ENCODE data around the gene NUDT1.

NUDT1 gene

GRCh38 chr7:2241580-2242540 lies at the start of gene NUDT1, which contains the start of gene MRM2:
Gene NUDT1, plus strand, starts transcription at chr7:2242226. Its CDS starts 2,349 bp downstream, at chr7:2244575.
Gene MRM2, minus strand, starts transcription at chr7:2242205. Its CDS starts 36 bp downstream, at chr7:2242169.
- no peaks in the 10 kb centered on the region for H3K9me3 Mint-ChIP-seq
- peak; percentile 87 for ATAC-seq
- peaks cover 41% of the 10 kb centered on the region for H3K4me1 Mint-ChIP-seq
- peak; percentile 68 to 81 for DNase-seq
- no peaks in the 10 kb centered on the region for H3K27me3 Mint-ChIP-seq
- H3K27ac Mint-ChIP-seq = peak within 1 kb of the TSS; percentile 98
- H3K4me3 Mint-ChIP-seq = peak within 1 kb of the TSS; percentile 100

- Mint-ChIP-seq H3K9me3 (peaks cover 7 to 9% of the 10 kb centered on the region in 2 donors), H3K27me3 (no peaks in the 10 kb centered on the region), H3K4me3 (no peak overlapping the region), H3K4me1 (peaks cover 12% of the 10 kb centered on the region), H3K27ac (no peak overlapping the region)
- DNase-seq = no peak
- ATAC-seq = no peak
These were observed 49.0 kb upstream of the NUDT1 start for GRCh38 chr7:2192831-2193534.

- Mint-ChIP-seq H3K27ac (no peak overlapping the region), H3K4me1 (peaks cover 12% of the 10 kb centered on the region), H3K27me3 (no peaks in the 10 kb centered on the region), H3K9me3 (peaks cover 4 to 7% of the 10 kb centered on the region in 2 donors), H3K4me3 (no peak overlapping the region)
- DNase-seq (no peak), ATAC-seq (no peak)
These were observed 48.3 kb upstream of the NUDT1 start for GRCh38 chr7:2193575-2194305.

- no peak overlapping the region for H3K27ac Mint-ChIP-seq
- ATAC-seq (no peak), DNase-seq (no peak)
- peaks cover 0 to 7% of the 10 kb centered on the region in 2 donors for H3K9me3 Mint-ChIP-seq
- peaks cover 12% of the 10 kb centered on the region for H3K4me1 Mint-ChIP-seq
- no peak overlapping the region for H3K4me3 Mint-ChIP-seq
- no peaks in the 10 kb centered on the region for H3K27me3 Mint-ChIP-seq
These were observed 46.4 kb upstream of the NUDT1 start for GRCh38 chr7:2195400-2196246.

- Mint-ChIP-seq H3K4me1 (peaks cover 12% of the 10 kb centered on the region), H3K27me3 (no peaks in the 10 kb centered on the region), H3K4me3 (no peak overlapping the region), H3K9me3 (peaks cover 0 to 7% of the 10 kb centered on the region in 2 donors), H3K27ac (no peak overlapping the region)
- DNase-seq (no peak), ATAC-seq (no peak)
These were observed 45.3 kb upstream of the NUDT1 start for GRCh38 chr7:2196381-2197378.

- DNase-seq (no peak), ATAC-seq (no peak)
- Mint-ChIP-seq H3K27me3 (no peaks in the 10 kb centered on the region), H3K4me3 (no peak overlapping the region), H3K4me1 (peaks cover 12% of the 10 kb centered on the region), H3K9me3 (peaks cover 0 to 7% of the 10 kb centered on the region in 2 donors), H3K27ac (peak overlapping the region in 1 of 2 donors; percentile 68)
These were observed 44.4 kb upstream of the NUDT1 start for GRCh38 chr7:2197436-2198155.

- Mint-ChIP-seq H3K9me3 (peaks cover 0 to 7% of the 10 kb centered on the region in 2 donors), H3K27me3 (no peaks in the 10 kb centered on the region), H3K4me3 (no peak overlapping the region), H3K27ac (no peak overlapping the region), H3K4me1 (peaks cover 12% of the 10 kb centered on the region)
- ATAC-seq (no peak), DNase-seq (no peak)
These were observed 43.8 kb upstream of the NUDT1 start for GRCh38 chr7:2198206-2198605.

GRCh38 chr7:2198760-2199159 lies 43.3 kb upstream of the NUDT1 start:
- no peak overlapping the region for H3K4me3 Mint-ChIP-seq

GRCh38 chr7:2199528-2199927 lies 42.5 kb upstream of the NUDT1 start:
- no peaks in the 10 kb centered on the region for H3K27me3 Mint-ChIP-seq
- H3K4me1 Mint-ChIP-seq = peaks cover 12% of the 10 kb centered on the region
- peaks cover 0 to 7% of the 10 kb centered on the region in 2 donors for H3K9me3 Mint-ChIP-seq
- DNase-seq (no peak), ATAC-seq (no peak)
- H3K4me3 Mint-ChIP-seq = no peak overlapping the region
- peak overlapping the region in 1 of 2 donors; percentile 74 for H3K27ac Mint-ChIP-seq

More at GRCh38 chr7:2198760-2199159, 43.3 kb upstream of the NUDT1 start:
- DNase-seq (no peak), ATAC-seq (no peak)
- H3K4me1 Mint-ChIP-seq = peaks cover 12% of the 10 kb centered on the region
- H3K27me3 Mint-ChIP-seq = no peaks in the 10 kb centered on the region
- peak overlapping the region in 1 of 2 donors; percentile 67 for H3K27ac Mint-ChIP-seq
- peaks cover 0 to 7% of the 10 kb centered on the region in 2 donors for H3K9me3 Mint-ChIP-seq

- DNase-seq (no peak), ATAC-seq (peak; percentile 19)
- H3K4me3 Mint-ChIP-seq = no peak overlapping the region
- H3K27ac Mint-ChIP-seq = peak overlapping the region in 1 of 2 donors; percentile 37
- no peaks in the 10 kb centered on the region for H3K27me3 Mint-ChIP-seq
- peaks cover 12% of the 10 kb centered on the region for H3K4me1 Mint-ChIP-seq
- peaks cover 0 to 7% of the 10 kb centered on the region in 2 donors for H3K9me3 Mint-ChIP-seq
These were observed 42.0 kb upstream of the NUDT1 start for GRCh38 chr7:2199956-2200583.

- Mint-ChIP-seq H3K27ac (no peak overlapping the region), H3K9me3 (peaks cover 0 to 4% of the 10 kb centered on the region in 2 donors), H3K4me3 (no peak overlapping the region), H3K27me3 (no peaks in the 10 kb centered on the region), H3K4me1 (peaks cover 12% of the 10 kb centered on the region)
- ATAC-seq (no peak), DNase-seq (no peak)
These were observed 41.4 kb upstream of the NUDT1 start for GRCh38 chr7:2200584-2200980.

GRCh38 chr7:2201128-2201527 lies 40.9 kb upstream of the NUDT1 start:
- Mint-ChIP-seq H3K27ac (peak overlapping the region in 1 of 2 donors; percentile 19), H3K27me3 (no peaks in the 10 kb centered on the region), H3K4me1 (peaks cover 12% of the 10 kb centered on the region), H3K4me3 (no peak overlapping the region), H3K9me3 (no peaks in the 10 kb centered on the region)
- no peak for ATAC-seq
- no peak for DNase-seq

Measured in stimulated activated naive CD8-positive, alpha-beta T cell treated with anti-CD3 and anti-CD28 coated beads, Interleukin-15, amount 100 ng/mL, for 72 hours (primary cell).